AG04450 (cell line): ENCODE measurements around the gene PPP3CA. TPM values are rescaled to one million over a fixed set of nuclear protein-coding genes. Genes with fewer than 3 reads are reported as not detected.

Experiments used
- CTCF ChIA-PET: fragments of 300-600, 350-600 bp; formaldehyde crosslinking; extraction: SDS; loops from one replicate; lab custom pipeline; 2022; ENCODE audit warnings: antibody characterized with exemption, inconsistent platforms; lab: Charles Lee
- POLR2A ChIA-PET: fragments of 350-600 bp; formaldehyde crosslinking; extraction: SDS; loops from one replicate; lab custom pipeline; 2021; ENCODE audit warnings: antibody characterized with exemption, inconsistent platforms; lab: Yijun Ruan, JAX
- DNase-seq: peaks from one replicate; pipeline ENCODE4 v3.0.0-alpha.2; 2011; ENCODE audit warnings: low read depth, low spot score
- H3K27ac ChIP-seq: one replicate; pipeline ENCODE4 v1.5.1; 2012; ENCODE audit warnings: low read depth, low read length, control low read depth
- H3K27me3 ChIP-seq: one replicate; pipeline ENCODE4 v1.6.0; 2012; ENCODE audit warnings: low read length; ENCODE audit not compliant: control insufficient read depth, insufficient read depth
- H3K4me3 ChIP-seq: 2 replicates; pipeline ENCODE4 v1.5.1; 2011; ENCODE audit warnings: mild to moderate bottlenecking, low read depth, low read length, control low read depth
- H3K9me3 ChIP-seq: 2 replicates; pipeline ENCODE4 v1.5.1; 2012; ENCODE audit warnings: low read length; ENCODE audit not compliant: control insufficient read depth, insufficient read depth
- polyA plus RNA-seq: library from polyadenylated mRNA; depleted of rRNA; stranded (reverse); fragments of >200 nt; gene quantifications from 2 replicates; pipeline ENCODE4 v1.2.3, GENCODE V29; 2011
- TF ChIP-seq, protein P1 (sequence below): IDR thresholded peaks from 2 replicates; pipeline ENCODE4 v1.5.1; 2011; ENCODE audit warnings: low read depth, low read length, control low read depth, inconsistent platforms

PPP3CA gene
- polyA plus RNA-seq, 1 experiment, result 38.7 TPM

DNA sequence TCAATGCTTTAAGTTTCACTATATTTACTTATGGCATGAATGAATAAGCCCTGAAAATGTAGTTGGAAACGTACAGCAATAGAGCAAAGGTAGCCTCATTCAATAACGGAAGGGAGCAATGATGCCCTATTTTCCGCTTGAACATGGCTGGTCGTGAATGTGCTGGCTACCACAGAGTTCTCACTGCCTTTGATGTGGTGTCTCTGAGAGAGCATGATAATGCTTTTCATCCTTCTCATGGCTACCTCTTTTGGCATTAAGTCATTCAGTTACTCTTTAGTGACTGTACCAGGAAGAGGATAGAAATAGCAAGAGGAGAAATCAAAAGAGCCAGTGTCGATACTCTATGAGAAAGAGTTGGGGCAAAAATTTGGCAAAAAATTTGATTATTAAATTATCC, 308.0 kb downstream of the PPP3CA start:
- Histone ChIP-seq H3K4me3 (no peak overlapping the region), H3K27ac (no peak overlapping the region), H3K9me3 (no peaks in the 10 kb centered on the region), H3K27me3 (no peaks in the 10 kb centered on the region)
- TF ChIP-seq, protein P1, sequence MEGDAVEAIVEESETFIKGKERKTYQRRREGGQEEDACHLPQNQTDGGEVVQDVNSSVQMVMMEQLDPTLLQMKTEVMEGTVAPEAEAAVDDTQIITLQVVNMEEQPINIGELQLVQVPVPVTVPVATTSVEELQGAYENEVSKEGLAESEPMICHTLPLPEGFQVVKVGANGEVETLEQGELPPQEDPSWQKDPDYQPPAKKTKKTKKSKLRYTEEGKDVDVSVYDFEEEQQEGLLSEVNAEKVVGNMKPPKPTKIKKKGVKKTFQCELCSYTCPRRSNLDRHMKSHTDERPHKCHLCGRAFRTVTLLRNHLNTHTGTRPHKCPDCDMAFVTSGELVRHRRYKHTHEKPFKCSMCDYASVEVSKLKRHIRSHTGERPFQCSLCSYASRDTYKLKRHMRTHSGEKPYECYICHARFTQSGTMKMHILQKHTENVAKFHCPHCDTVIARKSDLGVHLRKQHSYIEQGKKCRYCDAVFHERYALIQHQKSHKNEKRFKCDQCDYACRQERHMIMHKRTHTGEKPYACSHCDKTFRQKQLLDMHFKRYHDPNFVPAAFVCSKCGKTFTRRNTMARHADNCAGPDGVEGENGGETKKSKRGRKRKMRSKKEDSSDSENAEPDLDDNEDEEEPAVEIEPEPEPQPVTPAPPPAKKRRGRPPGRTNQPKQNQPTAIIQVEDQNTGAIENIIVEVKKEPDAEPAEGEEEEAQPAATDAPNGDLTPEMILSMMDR, result no peak
- DNase-seq, result no peak
- ChIA-PET CTCF (no interaction called here), POLR2A (no interaction called here)

- Histone ChIP-seq H3K4me3 (no peak overlapping the region), H3K27me3 (no peaks in the 10 kb centered on the region), H3K9me3 (no peaks in the 10 kb centered on the region), H3K27ac (no peak overlapping the region)
- TF ChIP-seq, protein P1, result no peak
- ChIA-PET POLR2A (no interaction called here), CTCF (no interaction called here)
- no peak for DNase-seq
Observed at GRCh38 chr4:101037938-101038413, 309.4 kb downstream of the PPP3CA start.

DNA sequence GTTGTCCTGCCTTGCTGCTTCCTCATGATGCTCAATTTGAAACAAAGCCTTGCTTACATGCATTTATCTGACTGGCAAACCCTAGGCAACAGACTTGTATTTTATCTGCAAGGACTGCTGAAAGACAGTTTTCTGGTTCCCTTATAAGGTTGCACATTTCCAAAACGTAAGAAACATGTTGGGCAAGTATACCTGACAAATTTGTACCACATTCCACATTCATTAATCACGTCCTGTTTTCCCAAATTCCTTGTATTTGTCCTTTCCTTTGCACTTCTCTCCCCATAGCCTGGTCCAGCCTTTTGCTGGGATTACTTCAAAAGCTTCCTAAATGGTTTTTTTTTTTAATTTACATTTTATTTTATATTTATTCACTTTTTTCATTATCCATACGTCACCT, 310.1 kb downstream of the PPP3CA start:
- TF ChIP-seq, protein P1, result no peak
- POLR2A ChIA-PET, result no interaction called here
- no peaks in the 10 kb centered on the region for H3K9me3 ChIP-seq
- no peak overlapping the region for H3K4me3 ChIP-seq
- DNase-seq, result no peak
- no peak overlapping the region for H3K27ac ChIP-seq
- CTCF ChIA-PET, result no interaction called here
- no peaks in the 10 kb centered on the region for H3K27me3 ChIP-seq

- Histone ChIP-seq H3K9me3 (no peaks in the 10 kb centered on the region), H3K4me3 (no peak overlapping the region), H3K27me3 (no peaks in the 10 kb centered on the region), H3K27ac (no peak overlapping the region)
- DNase-seq, result no peak
- CTCF ChIA-PET, result no interaction called here
- TF ChIP-seq, protein P1, result no peak
- POLR2A ChIA-PET, result no interaction called here
Observed at GRCh38 chr4:101035487-101035886, 311.8 kb downstream of the PPP3CA start.

GRCh38 chr4:101033986-101034385, 313.3 kb downstream of the PPP3CA start:
- TF ChIP-seq, protein P1, result no peak
- ChIA-PET POLR2A (no interaction called here), CTCF (no interaction called here)
- H3K27ac ChIP-seq, result no peak overlapping the region
- no peak for DNase-seq
- H3K4me3 ChIP-seq, result no peak overlapping the region
- no peaks in the 10 kb centered on the region for H3K27me3 ChIP-seq
- no peaks in the 10 kb centered on the region for H3K9me3 ChIP-seq
